Neural cell (in vitro differentiated cells): ENCODE measurements around the gene LONRF2. TPM values are rescaled to one million over a fixed set of nuclear protein-coding genes. Genes with fewer than 3 reads are reported as not detected.

Experiments
- H2AFZ ChIP-seq: fragments of 200-600, 300-800 bp; sonication (generic), shearing (Covaris generic); 2 replicates; pipeline ENCODE4 v1.6.0; 2014; ENCODE audit warnings: low read depth, mild to moderate bottlenecking, antibody characterized with exemption, low read length, moderate library complexity
- H3F3A ChIP-seq: fragments of 200-600 bp; shearing (Covaris generic); 2 replicates; pipeline ENCODE4 v1.6.1; 2016; ENCODE audit warnings: mild to moderate bottlenecking, moderate library complexity, mixed read lengths, antibody characterized with exemption, low read length; ENCODE audit not compliant: insufficient read depth, poor library complexity, severe bottlenecking
- H3K27ac ChIP-seq: fragments of 200-600, 300-800 bp; sonication (generic), shearing (Covaris generic); 2 replicates; pipeline ENCODE4 v1.5.1; 2014; ENCODE audit warnings: mild to moderate bottlenecking, low read length, moderate library complexity
- H3K27me3 ChIP-seq: fragments of 300-800, 200-600 bp; sonication (generic), shearing (Covaris generic); 2 replicates; pipeline ENCODE4 v1.6.0; 2014; ENCODE audit warnings: mild to moderate bottlenecking, low read depth, low read length, moderate library complexity; ENCODE audit not compliant: insufficient read depth
- H3K36me3 ChIP-seq: fragments of 300-800, 200-600 bp; sonication (generic), shearing (Covaris generic); 2 replicates; pipeline ENCODE4 v1.5.1; 2014; ENCODE audit warnings: mild to moderate bottlenecking, antibody characterized with exemption, low read length, moderate library complexity; ENCODE audit not compliant: insufficient read depth
- H3K4me2 ChIP-seq: fragments of 300-800, 200-600 bp; sonication (generic), shearing (Covaris generic); 2 replicates; pipeline ENCODE4 v1.6.0; 2014; ENCODE audit warnings: mild to moderate bottlenecking, low read length
- H3K4me3 ChIP-seq: fragments of 300-800, 200-600 bp; sonication (generic), shearing (Covaris generic); 2 replicates; pipeline ENCODE4 v1.5.1; 2014; ENCODE audit warnings: mild to moderate bottlenecking, low read length, moderate library complexity
- H3K79me2 ChIP-seq: fragments of 200-600 bp; shearing (Covaris generic); replicated peaks from 2 replicates; pipeline ENCODE4 v1.6.0; 2014; ENCODE audit warnings: mild to moderate bottlenecking, low read length, moderate library complexity; ENCODE audit not compliant: insufficient read depth
- H3K9ac ChIP-seq: fragments of 300-800, 200-600 bp; sonication (generic), shearing (Covaris generic); 2 replicates; pipeline ENCODE4 v1.6.1; 2016; ENCODE audit warnings: mild to moderate bottlenecking, low read length, mixed read lengths
- H3K9me2 ChIP-seq: fragments of 200-600 bp; shearing (Covaris generic); 2 replicates; pipeline ENCODE4 v1.6.1; 2016; ENCODE audit warnings: mild to moderate bottlenecking, low read length, mixed read lengths; ENCODE audit not compliant: insufficient read depth
- H3K9me3 ChIP-seq: fragments of 200-600, 300-800 bp; sonication (generic), shearing (Covaris generic); 2 replicates; pipeline ENCODE4 v1.6.1; 2016; ENCODE audit warnings: mild to moderate bottlenecking, mixed run types, low read length, moderate library complexity, mixed read lengths
- H4K20me1 ChIP-seq: fragments of 200-600 bp; shearing (Covaris generic); 2 replicates; pipeline ENCODE4 v1.6.1; 2016; ENCODE audit warnings: mild to moderate bottlenecking, mixed run types; ENCODE audit not compliant: insufficient read depth
- CTCF ChIP-seq: fragments of 450-650 bp; IDR thresholded peaks from 2 replicates; pipeline ENCODE4 v1.5.1; 2014; ENCODE audit warnings: antibody characterized with exemption, mild to moderate bottlenecking, moderate library complexity; ENCODE audit not compliant: poor library complexity, severe bottlenecking
- EP300 ChIP-seq: fragments of 450-650 bp; conservative IDR thresholded peaks from 2 replicates; pipeline ENCODE4 v1.6.1; 2014; ENCODE audit warnings: antibody characterized with exemption, mild to moderate bottlenecking, moderate library complexity; ENCODE audit not compliant: poor library complexity, severe bottlenecking
- EZH2 ChIP-seq: fragments of 200-600, 300-800 bp; shearing (Covaris generic), sonication (generic); IDR thresholded peaks from 2 replicates; pipeline ENCODE4 v1.6.1; 2014; ENCODE audit warnings: antibody characterized with exemption, low read length, borderline replicate concordance, mild to moderate bottlenecking; ENCODE audit not compliant: insufficient read depth, poor library complexity, severe bottlenecking
- MXI1 ChIP-seq: fragments of 450-650 bp; conservative IDR thresholded peaks from 2 replicates; pipeline ENCODE4 v1.6.1; 2014; ENCODE audit warnings: antibody characterized with exemption, mild to moderate bottlenecking; ENCODE audit not compliant: poor library complexity, severe bottlenecking
- POLR2AphosphoS5 ChIP-seq: IDR thresholded peaks from 2 replicates; pipeline ENCODE4 v1.6.1; 2012
- RAD21 ChIP-seq: fragments of 450-650 bp; conservative IDR thresholded peaks from 2 replicates; pipeline ENCODE4 v1.6.1; 2014; ENCODE audit warnings: antibody characterized with exemption, mild to moderate bottlenecking, moderate library complexity
- REST ChIP-seq: IDR thresholded peaks from 2 replicates; pipeline ENCODE4 v1.6.1; 2012; ENCODE audit warnings: borderline replicate concordance
- SMC3 ChIP-seq: fragments of 450-650 bp; conservative IDR thresholded peaks from 2 replicates; pipeline ENCODE4 v1.6.1; 2014; ENCODE audit warnings: antibody characterized with exemption, mild to moderate bottlenecking, moderate library complexity; ENCODE audit not compliant: poor library complexity
- TAF1 ChIP-seq: IDR thresholded peaks from 2 replicates; pipeline ENCODE4 v1.6.1; 2012; ENCODE audit warnings: low read depth
- polyA plus RNA-seq: library from polyadenylated mRNA; depleted of rRNA; stranded (reverse); fragments of >200 nt; gene quantifications from 2 replicates; pipeline ENCODE4 v1.2.3, GENCODE V29; 2014

LONRF2 gene
- polyA plus RNA-seq, 1 donor from 2014 or later = 20.7 TPM

- H3K79me2 ChIP-seq = no peaks in the 10 kb centered on the region
- H3F3A ChIP-seq = no peaks in the 10 kb centered on the region
- no peak overlapping the region for H3K27ac ChIP-seq
- H3K4me2 ChIP-seq = no peak overlapping the region
- no peaks in the 10 kb centered on the region for H3K36me3 ChIP-seq
- no peaks in the 10 kb centered on the region for H3K27me3 ChIP-seq
- TF ChIP-seq EZH2 (no peak), EP300 (no peak), POLR2AphosphoS5 (no peak), REST (no peak), RAD21 (no peak), TAF1 (no peak), CTCF (no peak)
- no peaks in the 10 kb centered on the region for H4K20me1 ChIP-seq
- no peaks in the 10 kb centered on the region for H3K9me2 ChIP-seq
- H3K9me3 ChIP-seq = no peaks in the 10 kb centered on the region
- no peak overlapping the region for H3K4me3 ChIP-seq
- H2AFZ ChIP-seq = no peak overlapping the region
- no peak overlapping the region for H3K9ac ChIP-seq
These were observed 12.6 kb upstream of the LONRF2 start for GRCh38 chr2:100334929-100335328.

GRCh38 chr2:100327742-100328141 is 5.4 kb upstream of the LONRF2 start:
- Histone ChIP-seq H3K79me2 (no peaks in the 10 kb centered on the region), H3K4me3 (no peak overlapping the region), H3K27ac (no peak overlapping the region), H3K9me3 (no peaks in the 10 kb centered on the region), H3K27me3 (peaks cover 15% of the 10 kb centered on the region), H3K9me2 (no peaks in the 10 kb centered on the region), H4K20me1 (no peaks in the 10 kb centered on the region), H3K36me3 (no peaks in the 10 kb centered on the region), H2AFZ (no peak overlapping the region), H3K9ac (no peak overlapping the region), H3K4me2 (no peak overlapping the region), H3F3A (no peaks in the 10 kb centered on the region)
- no peak for TF ChIP-seq MXI1

GRCh38 chr2:100321179-100321865 is 979 bp downstream of the LONRF2 start:
- H4K20me1 ChIP-seq = no peaks in the 10 kb centered on the region
- H3K9me2 ChIP-seq = no peaks in the 10 kb centered on the region
- peaks cover 15% of the 10 kb centered on the region for H3K27me3 ChIP-seq
- no peaks in the 10 kb centered on the region for H3K9me3 ChIP-seq
- H3K79me2 ChIP-seq = peaks cover 15% of the 10 kb centered on the region
- peak overlapping the region; percentile 78 for H3K9ac ChIP-seq
- peak overlapping the region; percentile 81 for H3K4me3 ChIP-seq
- H2AFZ ChIP-seq = peak overlapping the region; percentile 30
- no peaks in the 10 kb centered on the region for H3K36me3 ChIP-seq
- H3K27ac ChIP-seq = peak overlapping the region; percentile 52
- no peaks in the 10 kb centered on the region for H3F3A ChIP-seq
- H3K4me2 ChIP-seq = peak overlapping the region; percentile 88
- TF ChIP-seq CTCF (peak; percentile 68), SMC3 (peak; percentile 27), RAD21 (no peak), REST (no peak), POLR2AphosphoS5 (peak; percentile 74), TAF1 (peak; percentile 31)
